SH-SY5Y (cell line): ENCODE data around the gene KAT5.

ENCODE experiments used
- GATA2 ChIP-seq: IDR thresholded peaks from 2 replicates; pipeline ENCODE4 v1.6.1; 2011; ENCODE audit warnings: mild to moderate bottlenecking, low read depth, low read length
- GATA3 ChIP-seq: IDR thresholded peaks from 2 replicates; pipeline ENCODE4 v1.6.1; 2011; ENCODE audit warnings: low read depth, mild to moderate bottlenecking, low read length, moderate library complexity

- TF ChIP-seq GATA3 = no peak
- TF ChIP-seq GATA2 = no peak
Measured at GRCh38 chr11:65744026-65744698, 32.1 kb downstream of the KAT5 start.
